Common myeloid progenitor, CD34-positive (primary cell): ENCODE data around the gene MBD5.
A peak's percentile ranks its signal among the peaks of the same experiment; 100 is the strongest.

Experiments
- CTCF ChIA-PET: fragments of 350-600 bp; sonication (Branson Sonifier 250); formaldehyde crosslinking; loops from one replicate; lab custom pipeline; 2021; ENCODE audit warnings: antibody characterized with exemption; lab: Charles Lee
- POLR2A ChIA-PET: fragments of 350-600 bp; sonication (Branson Sonifier 250); formaldehyde crosslinking; loops from one replicate; lab custom pipeline; 2021; ENCODE audit warnings: antibody characterized with exemption; lab: Charles Lee
- DNase-seq, 3 donors: peaks; one replicate each; pipeline versions ENCODE4 v3.0.0 to v3.0.0-alpha.2; 2013
- H3K27ac ChIP-seq, 2 experiments: 1 replicate in 1 of 2; 2 replicates in 1 of 2; pipeline ENCODE4 v1.7.0; 2013; ENCODE audit warnings: inconsistent platforms in 2 of 2, low read length in 2 of 2, mild to moderate bottlenecking in 2 of 2, low read depth in 1 of 2, moderate library complexity in 1 of 2; ENCODE audit not compliant: severe bottlenecking in 2 of 2, insufficient read depth in 1 of 2, poor library complexity in 1 of 2
- H3K27me3 ChIP-seq, 5 experiments: replicated peaks in 2 of 5; 1 replicate in 3 of 5; 2 replicates in 2 of 5; pipeline versions ENCODE4 v1.6.1 to v1.7.0; 2013; ENCODE audit warnings: low read length in 4 of 5, mild to moderate bottlenecking in 2 of 5, moderate library complexity in 2 of 5, inconsistent platforms in 1 of 5; ENCODE audit not compliant: insufficient read depth in 5 of 5, control insufficient read depth in 4 of 5
- H3K36me3 ChIP-seq, 4 experiments: 1 replicate in 2 of 4; 2 replicates in 2 of 4; pipeline versions ENCODE4 v1.6.1 to v1.7.0; 2013; ENCODE audit warnings: low read length in 3 of 4, control low read depth in 1 of 4, mild to moderate bottlenecking in 1 of 4; ENCODE audit not compliant: control insufficient read depth in 4 of 4, insufficient read depth in 4 of 4
- H3K4me1 ChIP-seq, 4 experiments: 1 replicate in 3 of 4; 2 replicates in 1 of 4; pipeline versions ENCODE4 v1.6.1 to v1.7.1; 2013; ENCODE audit warnings: low read length in 3 of 4, mild to moderate bottlenecking in 3 of 4, control low read depth in 1 of 4, inconsistent platforms in 1 of 4, moderate library complexity in 1 of 4; ENCODE audit not compliant: control insufficient read depth in 4 of 4, insufficient read depth in 4 of 4; ENCODE audit errors: control extremely low read depth in 1 of 4
- H3K4me3 ChIP-seq, 7 experiments: 1 replicate in 4 of 7; 2 replicates in 3 of 7; pipeline versions ENCODE4 v1.5.1 to v1.7.0; 2013; ENCODE audit warnings: mild to moderate bottlenecking in 7 of 7, low read length in 6 of 7, moderate library complexity in 6 of 7, inconsistent platforms in 2 of 7, low read depth in 2 of 7, control low read depth in 1 of 7; ENCODE audit not compliant: insufficient read depth in 4 of 7, control insufficient read depth in 1 of 7; ENCODE audit errors: extremely low read depth in 1 of 7
- H3K9me3 ChIP-seq, 5 experiments: 1 replicate in 4 of 5; 2 replicates in 1 of 5; pipeline versions ENCODE4 v1.6.1 to v1.7.1; 2013; ENCODE audit warnings: low read length in 4 of 5, mild to moderate bottlenecking in 2 of 5, inconsistent platforms in 1 of 5, low read depth in 1 of 5, moderate library complexity in 1 of 5; ENCODE audit not compliant: control insufficient read depth in 4 of 5, insufficient read depth in 2 of 5; ENCODE audit errors: control extremely low read depth in 1 of 5
- WGBS: methylation state at CpG from one replicate; pipeline ENCODE4 v1.1.5; 2013; ENCODE audit not compliant: insufficient coverage; 5-methylcytosine and 5-hydroxymethylcytosine counted together

MBD5 gene

DNA sequence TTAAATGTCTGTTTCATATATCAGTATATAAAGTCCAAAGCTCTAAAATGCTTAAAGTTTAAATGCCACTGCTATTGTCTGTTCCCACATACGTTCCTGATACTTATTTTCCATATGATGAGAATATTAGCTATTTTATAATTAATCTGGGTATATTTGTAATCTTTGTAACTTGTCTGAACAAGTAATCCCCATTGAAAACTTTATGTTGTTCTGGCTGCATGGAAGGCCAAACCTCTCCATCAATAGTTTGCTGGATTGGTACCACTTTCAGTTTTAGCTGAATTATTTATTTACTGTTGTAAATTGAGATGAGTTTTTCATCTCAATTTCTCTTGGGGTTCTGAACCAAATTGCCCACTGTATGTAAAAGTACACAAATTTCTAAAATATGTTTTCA lies 1.5 kb downstream of the MBD5 start:
- DNase-seq, result no peak
- H3K36me3 ChIP-seq, result peaks cover 0 to 3% (median 0%) of the 10 kb centered on the region in 4 experiments
- peak overlapping the region; percentile 86 to 88 for H3K27ac ChIP-seq
- H3K9me3 ChIP-seq, result no peaks in the 10 kb centered on the region
- ChIA-PET CTCF (interaction anchor here (0.6 to 1.3 kb wide), 5 partner anchors 11 to 943 kb away, joined by 3 to 6 read pairs (median 3); no protein-coding TSS in a partner anchor), POLR2A (interaction anchor here (0.5 kb wide), 1 partner anchor 29 kb away, joined by 4 read pairs; no protein-coding TSS in a partner anchor)
- WGBS, result no CpG with 5 or more reads among the region's 1 CpG
- H3K27me3 ChIP-seq, result no peaks in the 10 kb centered on the region
- peak overlapping the region in 6 of 7 experiments; percentile 78 to 100 (median 96) for H3K4me3 ChIP-seq
- peaks cover 9 to 49% (median 30%) of the 10 kb centered on the region in 4 experiments for H3K4me1 ChIP-seq

DNA sequence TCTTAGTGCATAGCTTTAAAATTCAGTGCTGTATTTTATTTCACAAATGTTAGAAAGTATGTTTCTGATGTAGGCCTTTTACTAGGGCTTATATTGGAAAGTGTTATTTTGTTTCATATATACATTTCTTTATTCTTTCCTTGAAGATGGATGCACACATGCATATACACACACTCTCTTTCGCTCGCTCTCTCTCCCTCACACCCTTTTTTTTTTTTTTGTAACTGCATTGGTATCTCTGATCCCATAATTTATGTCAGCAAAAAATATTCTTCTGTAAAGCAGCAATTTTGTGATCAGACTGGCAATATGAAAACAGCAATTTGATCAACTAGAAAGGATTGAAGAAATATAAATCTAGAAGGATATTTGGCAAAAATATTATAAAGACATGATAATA lies 2.0 kb downstream of the MBD5 start:
- ChIA-PET CTCF (interaction anchor here (0.6 to 1.1 kb wide), 4 partner anchors 10 to 1965 kb away, joined by 3 to 6 read pairs (median 3); no protein-coding TSS in a partner anchor), POLR2A (interaction anchor here (0.5 kb wide), 1 partner anchor 29 kb away, joined by 4 read pairs; no protein-coding TSS in a partner anchor)
- H3K4me1 ChIP-seq, result peaks cover 9 to 47% (median 30%) of the 10 kb centered on the region in 4 experiments
- H3K4me3 ChIP-seq, result peak overlapping the region in 3 of 7 experiments; percentile 96 to 100 (median 99)
- H3K36me3 ChIP-seq, result peaks cover 0 to 3% (median 0%) of the 10 kb centered on the region in 4 experiments
- H3K27ac ChIP-seq, result peak overlapping the region in 1 of 2 experiments; percentile 88
- no CpG with 5 or more reads among the region's 2 CpGs for WGBS
- no peak for DNase-seq
- no peaks in the 10 kb centered on the region for H3K27me3 ChIP-seq
- H3K9me3 ChIP-seq, result no peaks in the 10 kb centered on the region

DNA sequence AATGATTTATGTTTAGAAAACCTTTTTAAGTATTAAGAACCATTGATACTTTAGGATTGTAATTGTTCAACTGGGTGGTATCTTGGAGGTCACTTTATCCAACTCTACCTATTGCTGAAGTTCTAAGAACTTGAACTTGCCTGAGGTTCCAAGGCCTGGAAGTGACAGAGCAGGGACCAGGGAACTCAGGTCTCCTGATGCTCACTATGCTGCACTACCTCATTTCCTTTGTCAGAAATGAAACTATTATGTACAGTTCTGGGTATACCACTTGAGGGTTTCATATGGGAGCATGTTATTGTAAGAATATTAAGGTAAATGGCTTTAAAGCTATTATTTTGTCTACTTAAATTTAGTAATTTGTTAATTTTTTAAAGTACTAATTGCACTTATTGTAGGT lies 3.0 kb downstream of the MBD5 start:
- Histone ChIP-seq H3K4me1 (peaks cover 9 to 43% (median 26%) of the 10 kb centered on the region in 4 experiments), H3K9me3 (no peaks in the 10 kb centered on the region), H3K4me3 (peak overlapping the region in 1 of 7 experiments; percentile 3), H3K27ac (peak overlapping the region in 1 of 2 experiments; percentile 11), H3K27me3 (no peaks in the 10 kb centered on the region), H3K36me3 (peaks cover 0 to 3% (median 0%) of the 10 kb centered on the region in 4 experiments)
- ChIA-PET POLR2A (no interaction called here), CTCF (no interaction called here)
- DNase-seq, result peak in 2 of 3 donors; percentile 26 to 36

DNA sequence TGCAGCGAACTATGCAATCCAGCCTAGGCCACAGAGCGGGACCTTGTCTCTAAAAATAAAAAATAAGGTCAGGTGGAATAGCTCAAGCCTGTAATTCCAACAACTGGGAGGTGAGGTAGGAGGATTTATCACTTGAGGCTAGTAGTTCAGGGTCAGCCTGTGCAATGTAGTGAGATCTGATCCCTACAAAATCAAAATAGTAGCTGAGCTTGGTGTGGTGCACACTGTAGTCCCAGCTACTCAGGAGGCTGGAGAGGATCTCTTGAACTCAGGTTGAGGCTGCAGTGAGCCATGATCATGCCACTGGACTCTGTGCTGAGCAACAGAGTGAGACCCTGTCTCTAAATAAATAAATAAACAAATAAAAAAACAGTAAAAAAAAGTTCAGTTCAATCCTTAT lies 5.7 kb downstream of the MBD5 start:
- Histone ChIP-seq H3K27ac (no peak overlapping the region), H3K4me3 (no peak overlapping the region), H3K36me3 (peaks cover 0 to 3% (median 0%) of the 10 kb centered on the region in 4 experiments), H3K4me1 (peaks cover 4 to 27% (median 18%) of the 10 kb centered on the region in 4 experiments), H3K27me3 (no peaks in the 10 kb centered on the region), H3K9me3 (no peaks in the 10 kb centered on the region)
- POLR2A ChIA-PET, result no interaction called here
- CTCF ChIA-PET, result no interaction called here
- WGBS, result no CpG with 5 or more reads among the region's 2 CpGs
- DNase-seq, result no peak

DNA sequence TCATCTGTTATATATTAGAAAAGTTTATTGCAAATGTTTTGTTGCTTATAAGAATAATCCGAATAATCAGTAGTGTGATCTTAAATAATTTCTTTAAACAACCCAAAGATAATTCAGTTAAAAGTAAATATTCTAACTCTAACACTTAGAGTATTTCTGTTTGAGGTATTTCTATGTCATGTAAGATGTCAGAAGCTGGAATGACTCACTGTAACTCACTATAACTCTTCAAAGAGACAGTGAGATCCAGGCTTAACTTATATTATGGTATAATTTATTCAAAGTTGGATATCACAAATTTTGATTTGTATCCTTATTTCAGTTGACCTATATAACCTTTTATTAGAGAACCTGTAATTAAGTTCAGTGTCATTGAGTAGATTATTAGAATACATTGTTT lies 6.9 kb downstream of the MBD5 start:
- no peak for DNase-seq
- no peaks in the 10 kb centered on the region for H3K27me3 ChIP-seq
- peaks cover 0 to 3% (median 0%) of the 10 kb centered on the region in 4 experiments for H3K36me3 ChIP-seq
- ChIA-PET POLR2A (no interaction called here), CTCF (no interaction called here)
- WGBS, result no CpG with 5 or more reads among the region's 1 CpG
- H3K27ac ChIP-seq, result no peak overlapping the region
- H3K4me1 ChIP-seq, result peaks cover 0 to 16% (median 10%) of the 10 kb centered on the region in 4 experiments
- H3K4me3 ChIP-seq, result no peak overlapping the region
- H3K9me3 ChIP-seq, result no peaks in the 10 kb centered on the region

DNA sequence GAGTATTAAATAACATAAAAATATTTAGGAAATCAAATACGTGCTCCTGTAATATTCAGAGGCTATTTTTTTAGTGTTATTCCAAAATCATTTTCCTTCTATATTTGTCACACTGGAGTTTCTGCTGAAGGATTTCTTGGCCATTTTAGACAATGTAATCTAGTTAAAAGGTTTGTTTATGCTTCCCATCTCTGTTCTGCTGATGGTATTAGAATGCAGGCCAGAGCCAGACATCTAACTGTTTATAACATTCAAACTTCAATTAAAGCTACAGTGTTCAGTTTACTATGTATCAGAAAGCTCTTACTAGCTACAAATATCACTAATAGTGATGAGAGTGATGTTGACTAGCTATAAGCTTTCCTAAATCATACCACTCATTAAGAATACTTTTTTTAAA lies 7.9 kb downstream of the MBD5 start:
- no peaks in the 10 kb centered on the region for H3K27me3 ChIP-seq
- H3K36me3 ChIP-seq, result peaks cover 0 to 3% (median under 1%) of the 10 kb centered on the region in 4 experiments
- no peak overlapping the region for H3K27ac ChIP-seq
- no peaks in the 10 kb centered on the region for H3K9me3 ChIP-seq
- no CpG with 5 or more reads among the region's 1 CpG for whole genome bisulfite sequencing
- POLR2A ChIA-PET, result no interaction called here
- CTCF ChIA-PET, result interaction anchor here (0.7 to 1.1 kb wide), 3 partner anchors 9 to 961 kb away, joined by 3 read pairs; no protein-coding TSS in a partner anchor
- H3K4me1 ChIP-seq, result peaks cover 0 to 6% (median 3%) of the 10 kb centered on the region in 4 experiments
- H3K4me3 ChIP-seq, result no peak overlapping the region
- DNase-seq, result no peak

DNA sequence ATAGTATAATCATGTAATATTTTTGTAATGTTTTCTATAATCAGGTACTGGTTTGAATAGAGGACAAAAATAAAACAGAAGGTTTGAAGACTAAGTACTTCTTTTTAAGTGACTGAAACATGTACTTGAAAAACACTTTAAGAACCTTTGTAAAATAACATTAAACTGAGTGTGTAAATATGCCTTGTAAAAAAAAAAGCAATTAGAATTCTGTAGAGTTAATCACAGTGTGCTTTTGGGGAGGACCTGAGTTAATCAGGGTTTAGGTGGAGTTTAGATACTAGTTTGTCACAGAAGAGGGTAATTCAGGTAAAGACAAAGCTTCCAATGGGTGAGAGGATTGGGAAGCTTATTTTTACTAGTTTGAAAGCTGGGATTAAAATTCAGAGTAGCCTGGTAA lies 10.3 kb downstream of the MBD5 start:
- H3K27ac ChIP-seq, result no peak overlapping the region
- ChIA-PET CTCF (interaction anchor here (1.0 kb wide), 1 partner anchor 13 kb away, joined by 3 read pairs; no protein-coding TSS in a partner anchor), POLR2A (no interaction called here)
- no peak for DNase-seq
- no peaks in the 10 kb centered on the region for H3K27me3 ChIP-seq
- H3K36me3 ChIP-seq, result peaks cover 0 to 3% (median 0%) of the 10 kb centered on the region in 4 experiments
- no peaks in the 10 kb centered on the region for H3K4me1 ChIP-seq
- no peak overlapping the region for H3K4me3 ChIP-seq
- no peaks in the 10 kb centered on the region for H3K9me3 ChIP-seq
